NB4 (cell line): ENCODE measurements around the gene DENND1A.

ENCODE experiments used
- MYC ChIP-seq: IDR thresholded peaks from 2 replicates; pipeline ENCODE4 v1.6.1; 2011; ENCODE audit warnings: low read depth, low read length
- POLR2A ChIP-seq: IDR thresholded peaks from 2 replicates; pipeline ENCODE4 v1.6.1; 2011; ENCODE audit warnings: mild to moderate bottlenecking; ENCODE audit not compliant: insufficient read length; ENCODE audit errors: extremely low read depth
- TF ChIP-seq, protein P1 (sequence below): IDR thresholded peaks from one replicate; pipeline ENCODE4 v1.5.1; 2012; ENCODE audit warnings: low read depth, low read length
- TF ChIP-seq, protein P2 (sequence below): IDR thresholded peaks from 2 replicates; pipeline ENCODE4 v1.6.1; 2011; ENCODE audit warnings: low read depth, low read length

DNA sequence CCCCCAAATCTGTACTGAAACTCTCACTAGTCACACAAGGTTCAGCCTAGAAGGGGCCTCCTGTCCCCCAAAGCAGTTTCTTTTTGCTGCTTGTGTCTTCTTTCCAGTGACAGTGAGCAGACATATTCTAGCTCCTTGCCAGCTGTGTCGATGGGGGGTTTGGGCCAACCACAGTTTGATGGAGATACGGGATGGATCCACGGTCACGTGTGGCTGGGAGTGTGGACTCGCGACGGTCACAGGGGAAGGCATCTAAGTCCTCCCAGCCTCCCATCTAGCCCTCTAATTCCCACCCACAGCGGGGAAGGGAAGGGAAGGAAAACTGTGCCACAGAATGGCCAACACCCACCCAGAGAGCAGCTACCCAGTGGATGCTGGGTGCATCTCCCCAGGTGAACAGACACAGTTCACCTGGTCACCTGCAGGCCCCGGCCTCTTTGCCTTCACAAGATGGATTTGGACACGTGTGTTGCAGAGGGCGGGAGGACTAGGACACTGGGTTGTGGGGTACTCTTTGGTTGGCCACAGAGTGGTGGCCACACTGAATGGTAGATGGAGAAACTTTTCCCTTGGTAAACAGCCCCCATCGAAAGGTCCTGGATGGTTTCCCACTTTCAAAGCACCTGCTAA lies 519.5 kb downstream of the DENND1A start:
- no peak for TF ChIP-seq POLR2A
- TF ChIP-seq, protein P1, sequence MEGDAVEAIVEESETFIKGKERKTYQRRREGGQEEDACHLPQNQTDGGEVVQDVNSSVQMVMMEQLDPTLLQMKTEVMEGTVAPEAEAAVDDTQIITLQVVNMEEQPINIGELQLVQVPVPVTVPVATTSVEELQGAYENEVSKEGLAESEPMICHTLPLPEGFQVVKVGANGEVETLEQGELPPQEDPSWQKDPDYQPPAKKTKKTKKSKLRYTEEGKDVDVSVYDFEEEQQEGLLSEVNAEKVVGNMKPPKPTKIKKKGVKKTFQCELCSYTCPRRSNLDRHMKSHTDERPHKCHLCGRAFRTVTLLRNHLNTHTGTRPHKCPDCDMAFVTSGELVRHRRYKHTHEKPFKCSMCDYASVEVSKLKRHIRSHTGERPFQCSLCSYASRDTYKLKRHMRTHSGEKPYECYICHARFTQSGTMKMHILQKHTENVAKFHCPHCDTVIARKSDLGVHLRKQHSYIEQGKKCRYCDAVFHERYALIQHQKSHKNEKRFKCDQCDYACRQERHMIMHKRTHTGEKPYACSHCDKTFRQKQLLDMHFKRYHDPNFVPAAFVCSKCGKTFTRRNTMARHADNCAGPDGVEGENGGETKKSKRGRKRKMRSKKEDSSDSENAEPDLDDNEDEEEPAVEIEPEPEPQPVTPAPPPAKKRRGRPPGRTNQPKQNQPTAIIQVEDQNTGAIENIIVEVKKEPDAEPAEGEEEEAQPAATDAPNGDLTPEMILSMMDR, result no peak
- TF ChIP-seq, protein P2, sequence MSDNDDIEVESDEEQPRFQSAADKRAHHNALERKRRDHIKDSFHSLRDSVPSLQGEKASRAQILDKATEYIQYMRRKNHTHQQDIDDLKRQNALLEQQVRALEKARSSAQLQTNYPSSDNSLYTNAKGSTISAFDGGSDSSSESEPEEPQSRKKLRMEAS, result no peak
- TF ChIP-seq MYC, result no peak
